Endothelial cell of umbilical vein (primary cell): Measurements from ENCODE around the gene GDF11. TPM values are rescaled to one million over a fixed set of nuclear protein-coding genes. Genes with fewer than 3 reads are reported as not detected.

Experiments used
- BruUV-seq: library from RNA; stranded (reverse); fragments of 400-500 nt; replicated peaks from 2 replicates; lab custom pipeline; 2021; lab: Mats Ljungman, UMichigan
- CTCF ChIA-PET: fragments of 300-600, 350-600 bp; sonication (Branson Sonifier 250); formaldehyde crosslinking; loops from one replicate; lab custom pipeline; 2021; ENCODE audit warnings: antibody characterized with exemption, inconsistent platforms; lab: Charles Lee
- POLR2A ChIA-PET: fragments of 300-600, 350-600 bp; sonication (Branson Sonifier 250); formaldehyde crosslinking; loops from one replicate; lab custom pipeline; 2021; ENCODE audit warnings: antibody characterized with exemption, inconsistent platforms; lab: Charles Lee
- DNase-seq: peaks from one replicate; pipeline ENCODE4 v3.0.0-alpha.2; 2011; ENCODE audit warnings: low read depth, low spot score
- FAIRE-seq: peaks from 2 replicates; lab custom pipeline; 2011; peaks lifted over from hg19 to GRCh38; lab: Jason Lieb, UNC
- H2AFZ ChIP-seq: 2 replicates; pipeline ENCODE4 v1.6.0; 2012; ENCODE audit warnings: low read depth, low read length, control low read depth, inconsistent platforms
- H3K27ac ChIP-seq: 2 replicates; pipeline ENCODE4 v1.5.1; 2011; ENCODE audit warnings: low read depth, mild to moderate bottlenecking, control low read depth, low read length, moderate library complexity; ENCODE audit not compliant: insufficient read depth
- H3K27me3 ChIP-seq, 2 experiments: 2 replicates each; pipeline versions ENCODE4 v1.6.0 to v1.6.1; 2011; ENCODE audit warnings: low read length in 2 of 2, mixed read lengths in 1 of 2; ENCODE audit not compliant: control insufficient read depth in 2 of 2, insufficient read depth in 2 of 2
- H3K36me3 ChIP-seq, 2 experiments: 2 replicates in 1 of 2; 3 replicates in 1 of 2; pipeline ENCODE4 v1.5.1; 2011; ENCODE audit warnings: low read length in 2 of 2, mild to moderate bottlenecking in 1 of 2, moderate library complexity in 1 of 2; ENCODE audit not compliant: control insufficient read depth in 2 of 2, insufficient read depth in 2 of 2; ENCODE audit errors: extremely low read depth in 1 of 2
- H3K4me1 ChIP-seq: 3 replicates; pipeline ENCODE4 v1.5.1; 2011; ENCODE audit warnings: mild to moderate bottlenecking, low read length; ENCODE audit not compliant: control insufficient read depth, insufficient read depth; ENCODE audit errors: extremely low read depth
- H3K4me2 ChIP-seq: 2 replicates; pipeline ENCODE4 v1.6.1; 2011; ENCODE audit warnings: low read length, control low read depth, mixed read lengths; ENCODE audit not compliant: insufficient read depth
- H3K4me3 ChIP-seq, 3 experiments: fragments of 200-600 bp in 1 of 3; sonication (generic), shearing (Covaris generic) in 1 of 3; replicated peaks in 1 of 3; 2 replicates each; pipeline ENCODE4 v1.5.1; 2011 to 2016; ENCODE audit warnings: control low read depth in 3 of 3, low read length in 3 of 3, mild to moderate bottlenecking in 2 of 3, inconsistent platforms in 1 of 3, low read depth in 1 of 3, moderate library complexity in 1 of 3; ENCODE audit not compliant: insufficient read depth in 1 of 3
- H3K79me2 ChIP-seq: 2 replicates; pipeline ENCODE4 v1.6.0; 2012; ENCODE audit warnings: low read length, inconsistent platforms; ENCODE audit not compliant: control insufficient read depth, insufficient read depth
- H3K9ac ChIP-seq: replicated peaks from 2 replicates; pipeline ENCODE3; 2011; ENCODE audit warnings: low read length, control low read depth; ENCODE audit not compliant: insufficient read depth; ENCODE audit errors: extremely low read depth
- H3K9me1 ChIP-seq: replicated peaks from 3 replicates; pipeline ENCODE4 v1.6.0; 2011; ENCODE audit warnings: mild to moderate bottlenecking, low read length; ENCODE audit not compliant: control insufficient read depth, insufficient read depth; ENCODE audit errors: extremely low read depth
- H3K9me3 ChIP-seq: replicated peaks from 2 replicates; pipeline ENCODE4 v1.5.1; 2012; ENCODE audit warnings: low read length, inconsistent platforms; ENCODE audit not compliant: control insufficient read depth, insufficient read depth
- H4K20me1 ChIP-seq: replicated peaks from 2 replicates; pipeline ENCODE3; 2011; ENCODE audit warnings: mild to moderate bottlenecking, low read length; ENCODE audit not compliant: control insufficient read depth, insufficient read depth; ENCODE audit errors: extremely low read depth
- CTCF ChIP-seq, 2 donors: IDR thresholded peaks; 1 replicate in 1 of 2; 2 replicates in 1 of 2; pipeline ENCODE4 v1.5.1; 2011; ENCODE audit warnings: low read length in 2 of 2, mild to moderate bottlenecking in 2 of 2, moderate library complexity in 2 of 2, control low read depth in 1 of 2, inconsistent platforms in 1 of 2, low read depth in 1 of 2; ENCODE audit not compliant: insufficient read depth in 1 of 2; ENCODE audit errors: extremely low read depth in 1 of 2
- EZH2 ChIP-seq: IDR thresholded peaks from 2 replicates; pipeline ENCODE4 v1.6.1; 2012; ENCODE audit warnings: borderline replicate concordance, low read depth, mild to moderate bottlenecking, moderate library complexity, low read length, inconsistent platforms; ENCODE audit not compliant: severe bottlenecking
- FOS ChIP-seq: IDR thresholded peaks from 2 replicates; pipeline ENCODE4 v1.6.1; 2011; ENCODE audit warnings: mild to moderate bottlenecking, low read length, moderate library complexity, borderline replicate concordance; ENCODE audit not compliant: insufficient read depth
- GATA2 ChIP-seq: IDR thresholded peaks from 2 replicates; pipeline ENCODE4 v1.7.0; 2011; ENCODE audit warnings: low read depth, mild to moderate bottlenecking, moderate library complexity, mixed read lengths, low read length; ENCODE audit not compliant: insufficient read length, insufficient read depth
- JUN ChIP-seq: IDR thresholded peaks from 2 replicates; pipeline ENCODE4 v1.6.1; 2011; ENCODE audit warnings: borderline replicate concordance, low read depth; ENCODE audit not compliant: insufficient read length, insufficient read depth
- MAX ChIP-seq: IDR thresholded peaks from 2 replicates; pipeline ENCODE4 v1.6.1; 2011; ENCODE audit not compliant: insufficient read depth, insufficient read length
- MYC ChIP-seq: IDR thresholded peaks from one replicate; pipeline ENCODE4 v1.6.1; 2011; ENCODE audit warnings: mild to moderate bottlenecking, low read depth, low read length
- POLR2A ChIP-seq: IDR thresholded peaks from 2 replicates; pipeline ENCODE4 v1.6.1; 2012; ENCODE audit warnings: low read depth, mild to moderate bottlenecking, control low read depth, low read length
- POLR2AphosphoS5 ChIP-seq: IDR thresholded peaks from 2 replicates; pipeline ENCODE4 v1.6.1; 2012; ENCODE audit warnings: low read depth, mild to moderate bottlenecking, control low read depth, low read length, moderate library complexity; ENCODE audit not compliant: insufficient read depth
- dilution Hi-C: fragments of 300-500 bp; cut with MboI; formaldehyde crosslinking; loops from one replicate; pipeline ENCODE4 v1.15.0; 2019; ENCODE audit warnings: low sequenced_read_pairs; ENCODE audit not compliant: extremely low pct_ligation_motif_present
- intact Hi-C: fragments of 100-400 bp; cut with micrococcal nuclease; formaldehyde crosslinking; loops from one replicate; pipeline ENCODE4 v1.10.0; 2022
- polyA plus RNA-seq, 4 experiments: library from polyadenylated mRNA; depleted of rRNA in 3 of 4; stranded (reverse) in 3 of 4; unstranded in 1 of 4; fragments of >200 nt; gene quantifications; 2 replicates each; pipeline versions ENCODE4 v1.2.1 to v1.2.3, GENCODE V29; 2011 to 2012; ENCODE audit warnings: missing spikeins in 1 of 4
- total RNA-seq: library from RNA; stranded (reverse); gene quantifications from 2 replicates; pipeline ENCODE4 v1.2.3, GENCODE V29; 2021

The GDF11 gene
- total and polyA plus RNA-seq, 2 donors (not counting 3 experiments of a cell fraction or from before 2014, with no cell fraction given): 10.0 to 18.7 TPM

GRCh38 chr12:55734595-55734994 is 8.3 kb upstream of the GDF11 start:
- Histone ChIP-seq H3K4me3 (no peak overlapping the region), H4K20me1 (no peaks in the 10 kb centered on the region), H3K9me3 (no peaks in the 10 kb centered on the region), H3K27me3 (no peaks in the 10 kb centered on the region), H3K4me1 (peaks cover 18% of the 10 kb centered on the region), H3K4me2 (no peak overlapping the region), H3K9me1 (no peaks in the 10 kb centered on the region), H3K36me3 (no peaks in the 10 kb centered on the region), H2AFZ (no peak overlapping the region), H3K79me2 (no peaks in the 10 kb centered on the region), H3K27ac (no peak overlapping the region), H3K9ac (no peak overlapping the region)
- BruUV-seq: no TSS peak
- DNase-seq: no peak
- ChIA-PET POLR2A (no interaction called here), CTCF (interaction anchor here (8.2 kb wide), 1 partner anchor 14 kb away, joined by 151 read pairs; the partner anchor contains the start of genes BLOC1S1 and RDH5)
- FAIRE-seq: no peak
- dilution Hi-C loops (no loop called here), intact Hi-C loops (no loop called here)
- TF ChIP-seq MYC (no peak), MAX (no peak), GATA2 (no peak), POLR2A (no peak), FOS (no peak), CTCF (IDR thresholded peaks at IDR 0.05; ENCODE audit: extremely low read depth in 1 of 2, insufficient read depth in 1 of 2, low read depth in 1 of 2, low read length in 2 of 2) (no peak), EZH2 (no peak), POLR2AphosphoS5 (no peak), JUN (no peak)
